GM12874 (cell line): Measurements from ENCODE around the gene SNRPA1.

ENCODE experiments used
- CTCF ChIP-seq: IDR thresholded peaks from 2 replicates; pipeline ENCODE4 v1.5.1; 2011; ENCODE audit warnings: low read depth, mild to moderate bottlenecking, control low read depth, low read length, moderate library complexity; ENCODE audit not compliant: insufficient read depth

Gene SNRPA1

GRCh38 chr15:101251830-101252820, 42.9 kb downstream of the SNRPA1 start, which contains the start of gene CHSY1:
Gene CHSY1, minus strand, starts transcription at chr15:101252048. Its CDS starts 592 bp downstream, at chr15:101251456.
- TF ChIP-seq CTCF, result peak; percentile 39; the same call in 1 of the 2 replicates

GRCh38 chr15:101250873-101251829, 43.9 kb downstream of the SNRPA1 start:
- no peak for TF ChIP-seq CTCF

- TF ChIP-seq CTCF, result no peak
Observed at GRCh38 chr15:101250341-101250831, 44.7 kb downstream of the SNRPA1 start.

GRCh38 chr15:101248274-101248673, 46.8 kb downstream of the SNRPA1 start:
- TF ChIP-seq CTCF, result no peak

GRCh38 chr15:101246824-101247745, 48.0 kb downstream of the SNRPA1 start:
- no peak for TF ChIP-seq CTCF

- TF ChIP-seq CTCF, result no peak
Observed at GRCh38 chr15:101246391-101246790, 48.7 kb downstream of the SNRPA1 start.
